Hematopoietic multipotent progenitor cell treated with erythropoietin and hydrocortisone succinate and interleukin-3 and kit ligand, for 6 days (in vitro differentiated cells): ENCODE data around the gene COQ9.
"Not testable (repeated sequence)": the region's sequence is repeated elsewhere in the genome, so short reads cannot be mapped to it uniquely, and the experiment has no call there.

Source experiments
- DNase-seq: peaks from one replicate; pipeline ENCODE4 v3.0.0-alpha.2; 2015

Gene COQ9

DNA sequence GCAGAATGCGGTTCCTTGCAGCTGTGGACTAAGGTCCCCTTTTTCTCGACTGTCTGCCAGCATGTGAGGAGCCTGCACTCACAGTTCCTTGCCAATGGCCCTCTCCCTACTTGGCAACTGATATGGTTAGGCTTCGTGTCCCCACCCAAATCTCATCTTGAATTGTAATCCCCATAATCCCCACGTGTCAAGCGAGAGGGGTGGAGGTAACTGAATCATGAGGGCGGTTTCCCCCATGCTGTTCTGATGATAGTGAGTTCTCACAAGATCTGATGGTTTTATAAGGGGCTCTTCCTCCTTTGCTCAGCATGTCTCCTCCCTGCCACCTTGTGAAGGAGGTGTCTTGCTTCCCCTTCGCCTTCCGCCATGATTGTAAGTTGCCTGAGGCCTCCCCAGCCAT, 20.0 kb upstream of the COQ9 start:
- DNase-seq: no peak

DNA sequence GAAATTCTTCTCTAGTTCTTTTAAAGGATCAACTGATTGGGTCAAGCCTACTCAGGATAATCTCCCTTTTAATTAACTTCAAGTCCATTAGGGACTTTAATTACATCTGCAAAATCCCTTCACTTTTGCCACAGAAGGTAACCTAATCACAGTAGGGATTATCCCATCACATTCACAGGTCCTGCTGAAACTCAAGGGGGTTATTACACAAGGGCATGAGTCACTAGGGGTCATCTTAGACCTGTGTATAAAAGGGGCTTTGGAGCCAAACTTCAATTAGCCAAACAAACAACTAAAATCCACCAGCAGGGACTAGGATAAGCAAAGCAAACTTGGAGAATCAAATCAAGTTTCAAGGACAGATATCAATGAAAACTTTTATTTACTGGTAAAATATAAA, 19.5 kb upstream of the COQ9 start:
- no peak for DNase-seq

DNA sequence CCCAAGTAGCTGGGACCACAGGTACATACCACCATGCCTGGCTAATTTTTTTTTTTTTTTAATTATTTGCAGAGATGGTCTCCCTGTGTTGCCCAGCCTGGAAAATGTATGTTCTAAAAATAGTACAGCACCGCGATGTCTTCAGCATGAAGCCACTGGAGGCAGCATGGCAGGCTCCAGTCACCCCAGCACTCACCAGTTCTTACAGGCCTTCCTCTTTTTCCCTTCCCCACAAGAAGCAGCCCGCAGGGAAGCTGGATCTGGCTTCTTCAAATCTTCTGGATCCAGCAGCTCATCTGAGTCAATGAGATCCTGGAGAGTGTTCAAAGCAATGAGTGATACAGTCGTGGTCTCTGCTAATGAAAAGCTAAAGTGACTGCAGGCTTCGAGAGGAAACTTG, 16.3 kb upstream of the COQ9 start:
- DNase-seq: no peak

DNA sequence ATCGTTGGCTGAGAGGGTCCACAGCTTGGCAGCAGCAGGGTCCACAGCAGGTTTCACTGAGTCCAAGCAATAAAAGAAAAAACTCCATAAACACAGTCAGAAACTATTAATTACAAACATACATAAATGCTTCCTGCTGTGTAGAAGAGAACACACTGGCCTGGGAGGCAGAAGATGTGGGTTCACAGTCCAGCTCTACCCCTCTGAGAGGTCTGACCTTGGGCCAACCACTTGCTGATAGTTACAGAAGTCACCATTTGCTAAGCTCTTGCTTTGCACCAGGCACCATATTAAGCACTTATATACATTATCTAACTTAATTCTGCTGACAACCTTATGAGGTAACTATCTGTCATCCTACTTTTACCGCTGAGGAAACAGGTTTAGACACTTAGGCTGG, 14.8 kb upstream of the COQ9 start:
- DNase-seq: no peak

DNA sequence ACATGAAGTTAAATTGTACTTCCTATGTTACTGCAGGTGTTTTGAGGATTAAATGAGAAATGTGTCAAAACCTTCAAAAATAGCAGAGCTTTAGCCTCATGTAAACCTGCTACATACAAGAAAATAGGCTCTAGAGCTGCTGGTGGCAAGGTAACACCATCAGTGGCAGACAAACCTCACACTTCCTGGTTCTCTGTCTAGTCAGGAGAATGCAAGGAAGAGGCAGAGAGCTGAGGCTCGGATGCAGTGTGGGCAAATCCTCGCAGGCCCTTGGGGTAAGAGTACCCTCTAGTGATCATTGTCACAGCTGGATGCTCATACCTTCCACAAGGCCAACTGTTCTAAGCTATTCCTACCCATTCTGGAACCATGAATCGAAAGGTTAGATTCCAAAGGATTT, 14.3 kb upstream of the COQ9 start:
- DNase-seq: no peak

DNA sequence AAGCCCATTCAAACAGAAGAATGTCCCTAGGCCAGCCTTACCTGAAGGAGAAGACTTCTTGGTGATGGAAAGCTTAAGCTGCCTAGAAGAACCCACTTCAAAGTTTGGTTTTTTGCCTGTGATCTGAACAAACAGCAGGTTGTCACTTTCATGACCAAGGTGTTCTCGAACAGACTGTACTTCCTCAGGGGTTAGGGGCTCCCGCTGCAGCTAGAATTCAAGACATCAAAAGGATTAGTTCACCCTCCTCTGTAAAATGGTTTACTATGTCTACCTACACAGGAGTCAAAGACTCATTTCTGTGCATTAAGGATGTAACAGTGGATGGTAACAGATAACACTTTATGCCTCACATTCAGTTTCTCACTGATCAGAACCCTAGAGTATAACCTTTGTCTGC, 13.3 kb upstream of the COQ9 start:
- DNase-seq: no peak

DNA sequence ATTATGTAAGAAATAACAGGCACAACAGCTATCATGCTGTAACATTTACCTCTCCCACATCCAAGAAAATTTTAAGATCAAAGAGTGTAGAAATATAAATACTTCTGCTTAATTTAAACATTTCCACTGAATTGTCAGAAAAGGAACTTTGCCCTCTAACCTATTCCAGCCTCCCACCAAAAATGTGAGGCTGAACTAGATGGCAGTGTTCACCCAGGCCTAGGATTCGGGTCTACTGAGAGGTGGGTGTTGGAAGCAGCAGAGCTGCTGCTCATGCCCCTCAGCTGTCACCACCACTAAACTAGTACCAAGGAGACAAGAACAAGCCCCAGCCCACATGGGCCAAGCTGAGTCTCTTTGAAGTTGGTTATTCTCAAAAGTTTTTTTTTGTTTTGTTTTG, 11.4 kb upstream of the COQ9 start:
- DNase-seq: no peak

DNA sequence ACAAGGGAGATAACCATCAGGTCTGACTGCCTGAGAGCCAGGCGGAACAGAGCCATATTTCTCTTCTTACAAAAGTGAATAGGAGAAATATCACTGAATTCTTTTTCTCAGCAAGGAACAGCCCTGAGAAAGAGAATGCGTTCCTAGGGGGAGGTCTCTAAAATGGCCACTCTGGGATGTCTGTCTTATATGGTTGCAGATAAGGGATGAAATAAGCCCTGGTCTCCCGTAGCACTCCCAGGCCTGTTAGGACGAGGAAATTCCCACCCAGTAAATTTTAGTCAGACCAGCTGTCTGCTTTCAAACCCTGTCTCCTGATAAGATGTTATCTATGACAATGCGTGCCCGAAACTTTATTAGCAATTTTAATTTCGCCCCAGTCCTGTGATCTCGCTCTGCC, 7.3 kb upstream of the COQ9 start:
- not testable (repeated sequence) for DNase-seq

DNA sequence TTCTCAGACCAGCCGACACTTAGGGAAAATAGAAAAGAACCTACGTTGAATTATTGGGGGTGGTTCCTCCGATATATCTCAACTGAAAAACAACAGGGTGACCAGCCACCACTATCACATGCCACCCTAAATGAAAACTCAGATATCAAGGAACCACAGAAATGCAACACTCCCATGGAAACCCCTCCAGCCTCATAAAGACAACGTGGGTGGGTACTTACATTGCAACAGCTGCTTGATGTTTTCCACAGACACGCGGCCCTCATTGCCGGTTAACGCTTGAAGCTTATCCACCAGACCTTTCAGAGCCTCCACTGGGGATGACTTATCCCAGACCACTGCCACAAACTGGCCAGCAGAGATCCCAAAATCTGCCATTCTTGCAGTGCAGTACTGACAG, 6.7 kb upstream of the COQ9 start:
- peak; percentile 31 for DNase-seq

DNA sequence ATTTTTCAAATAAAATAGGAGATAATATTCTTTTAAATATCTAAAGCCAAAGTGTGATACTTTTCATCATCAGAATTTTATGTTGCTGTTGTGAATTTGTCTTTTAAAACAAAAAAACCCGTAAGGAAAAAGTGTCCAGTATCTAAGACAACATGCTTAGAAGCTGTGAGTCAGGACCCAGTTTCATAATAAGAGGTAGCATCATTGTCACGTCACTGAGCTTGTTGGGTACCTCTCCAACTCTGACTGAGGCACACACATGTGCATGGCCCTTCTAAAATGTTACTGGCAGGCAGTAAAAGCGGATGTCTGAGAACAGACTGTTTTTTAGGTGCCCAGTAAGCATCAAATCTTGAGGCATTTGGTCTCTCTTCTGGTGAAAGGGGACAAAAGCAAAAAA, 2.6 kb upstream of the COQ9 start:
- no peak for DNase-seq

DNA sequence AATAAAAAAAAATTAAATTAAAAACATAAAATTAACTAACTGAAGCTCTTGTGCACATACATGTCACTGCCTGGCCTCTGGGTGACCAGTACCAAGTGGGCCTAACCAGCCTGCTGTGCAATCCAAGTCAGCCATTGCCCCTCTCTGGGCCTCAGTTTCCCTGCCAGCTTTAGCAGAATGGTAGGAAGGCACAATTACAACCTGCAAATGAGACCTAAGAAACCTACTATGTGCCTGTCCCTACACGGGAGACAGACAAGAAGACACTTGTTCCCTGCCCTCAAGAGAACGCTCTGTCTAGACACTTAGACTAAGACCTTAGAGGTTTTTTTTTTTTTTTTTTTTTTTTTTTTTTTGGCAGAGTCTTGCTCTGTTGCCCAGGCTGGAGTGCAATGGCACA, 1.8 kb upstream of the COQ9 start:
- DNase-seq: no peak

DNA sequence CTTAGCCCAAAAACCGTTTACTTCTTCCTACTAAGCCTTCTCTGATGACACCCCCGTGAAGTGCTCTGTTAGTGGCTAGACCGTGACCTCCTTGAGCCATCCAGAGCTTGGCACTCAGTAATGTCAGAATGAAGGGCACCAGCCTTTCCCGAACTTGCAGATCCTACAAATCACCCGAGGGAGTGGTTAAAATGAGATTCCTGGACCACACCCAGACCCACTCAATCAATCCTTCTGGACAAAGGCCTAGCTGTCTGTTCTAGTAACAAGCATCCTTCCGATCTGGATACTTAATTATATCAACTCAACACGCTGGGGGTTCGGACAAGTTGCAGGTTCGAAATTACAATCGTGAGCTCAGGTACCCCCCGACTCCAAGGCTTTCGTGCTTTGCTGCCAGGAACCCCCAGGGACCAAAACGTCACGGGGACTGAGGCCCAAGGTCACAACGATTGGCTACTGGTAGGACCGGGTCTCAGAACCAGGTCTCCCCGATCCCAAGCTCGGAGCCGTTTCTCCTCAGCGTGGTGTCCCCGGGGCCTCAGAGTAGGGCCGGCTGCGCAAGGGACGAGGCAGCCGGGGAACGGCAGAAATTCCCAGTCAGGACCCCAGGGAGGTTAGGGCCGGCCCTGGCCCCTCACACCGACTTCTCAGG, 621 bp upstream of the COQ9 start:
- DNase-seq: peak; percentile 70

DNA sequence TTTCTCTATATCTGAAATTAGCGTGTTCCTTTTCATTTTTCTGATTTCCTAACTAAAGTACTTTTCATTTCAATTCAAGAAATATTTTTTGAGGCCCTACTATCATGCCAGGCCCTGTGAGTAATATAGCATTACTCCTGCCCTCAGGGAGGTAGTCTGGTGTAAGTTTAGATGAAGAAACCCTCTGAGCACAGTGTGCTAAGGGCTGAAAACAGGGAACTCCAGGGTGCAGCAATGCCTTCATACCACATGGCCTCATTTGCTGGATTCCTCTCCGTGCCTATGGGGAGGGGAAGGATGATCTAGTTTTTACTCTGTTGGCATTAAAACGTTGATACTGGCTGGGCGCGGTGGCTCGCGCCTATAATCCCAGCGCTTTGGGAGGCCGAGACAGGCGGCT, 4.7 kb downstream of the COQ9 start:
- no peak for DNase-seq

DNA sequence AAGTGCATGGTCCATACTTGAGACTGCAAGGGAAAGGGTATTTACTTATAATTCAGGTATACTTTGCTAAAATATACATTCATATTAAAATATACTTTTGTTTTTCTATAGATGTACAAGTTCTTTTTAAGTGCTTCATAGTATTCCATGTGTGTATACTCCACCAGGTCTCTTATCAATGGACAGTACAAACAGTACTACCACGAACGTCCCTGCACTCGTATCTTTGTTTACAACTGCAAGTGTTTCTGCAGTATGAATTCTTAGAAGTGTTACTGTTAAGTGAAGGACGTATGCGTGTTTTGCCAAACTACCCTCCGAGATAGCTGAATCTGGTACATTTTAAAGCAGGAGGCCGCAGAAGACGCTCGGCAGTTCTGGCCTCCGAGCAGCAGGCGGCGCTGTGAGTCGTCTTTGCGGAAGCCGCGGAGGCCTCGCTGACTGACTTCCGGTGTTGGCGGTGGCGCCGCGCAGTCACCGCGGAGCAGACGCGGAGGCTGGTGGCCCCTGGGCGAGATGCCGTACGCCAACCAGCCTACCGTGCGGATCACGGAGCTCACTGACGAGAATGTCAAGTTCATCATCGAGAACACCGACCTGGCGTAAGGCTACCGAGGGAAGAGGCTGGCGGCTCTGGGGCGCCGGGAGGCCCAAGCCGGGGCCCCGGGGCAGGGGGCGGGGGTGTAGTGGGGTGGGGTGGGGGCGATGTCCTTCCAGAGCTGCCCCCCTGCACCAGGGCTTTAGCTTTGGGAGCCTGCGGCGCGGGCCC, 15.1 kb downstream of the COQ9 start, which contains the start of gene POLR2C:
Gene POLR2C (plus strand): TSS at position 471 of the 769 bp plus-strand sequence. CDS start 46 bp downstream, at position 517.
- peak; percentile 93 for DNase-seq

DNA sequence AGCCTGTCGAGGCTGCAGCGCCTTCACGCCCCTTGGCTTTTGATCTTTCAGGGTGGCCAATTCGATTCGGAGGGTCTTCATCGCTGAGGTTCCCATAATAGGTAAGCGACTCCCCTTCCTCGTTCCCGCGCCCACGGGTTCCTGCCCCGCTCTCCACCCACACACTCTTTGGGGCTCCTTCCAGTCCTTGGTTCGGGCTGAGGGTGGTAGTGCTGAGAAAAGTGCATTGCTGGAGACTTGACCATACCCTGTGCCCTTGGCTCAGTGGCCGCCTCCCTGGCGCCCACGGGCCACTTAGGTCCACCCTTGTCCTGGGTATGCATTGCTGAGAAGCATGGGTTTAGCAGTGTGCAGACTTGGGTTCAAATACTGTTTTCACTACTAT, 15.7 kb downstream of the COQ9 start:
- peak; percentile 25 for DNase-seq

DNA sequence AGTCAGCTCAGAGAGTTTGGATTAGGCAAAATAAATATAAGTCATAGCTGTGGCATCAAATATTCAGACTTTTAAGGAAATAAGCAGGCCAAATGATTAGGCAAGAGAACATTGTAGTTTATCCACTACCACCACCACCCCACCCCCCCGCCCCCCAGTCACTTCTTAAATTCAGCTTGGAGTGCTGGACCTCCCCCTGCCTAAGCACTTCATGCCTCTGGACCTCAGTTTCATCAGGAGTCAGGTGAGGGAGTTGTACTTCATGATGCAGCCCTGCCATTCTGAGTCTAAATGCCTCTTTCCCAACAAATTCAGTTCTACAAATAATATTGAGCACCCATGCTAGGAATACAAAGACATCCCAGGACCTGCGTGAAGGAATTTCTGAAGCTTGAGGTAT, 17.2 kb downstream of the COQ9 start:
- no peak for DNase-seq

DNA sequence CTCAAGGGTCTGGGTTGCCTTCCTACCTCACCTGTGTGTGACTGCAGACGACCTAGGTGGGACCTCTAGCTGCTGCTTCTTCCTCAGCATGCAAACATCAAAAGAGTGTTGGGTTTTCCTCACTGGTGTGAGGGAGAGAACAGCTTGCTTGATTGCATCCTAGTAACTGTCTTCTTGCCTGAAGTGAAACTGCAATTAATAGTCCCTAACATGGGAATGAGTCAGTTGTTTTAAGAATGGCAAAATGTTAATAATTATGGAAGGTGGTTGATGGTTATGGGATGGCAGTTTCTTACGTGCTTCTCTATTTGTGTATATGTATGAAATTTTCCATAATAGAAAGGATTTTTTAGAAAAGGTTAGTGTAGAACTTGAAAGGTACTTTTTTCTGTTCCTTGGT, 21.1 kb downstream of the COQ9 start:
- no peak for DNase-seq

DNA sequence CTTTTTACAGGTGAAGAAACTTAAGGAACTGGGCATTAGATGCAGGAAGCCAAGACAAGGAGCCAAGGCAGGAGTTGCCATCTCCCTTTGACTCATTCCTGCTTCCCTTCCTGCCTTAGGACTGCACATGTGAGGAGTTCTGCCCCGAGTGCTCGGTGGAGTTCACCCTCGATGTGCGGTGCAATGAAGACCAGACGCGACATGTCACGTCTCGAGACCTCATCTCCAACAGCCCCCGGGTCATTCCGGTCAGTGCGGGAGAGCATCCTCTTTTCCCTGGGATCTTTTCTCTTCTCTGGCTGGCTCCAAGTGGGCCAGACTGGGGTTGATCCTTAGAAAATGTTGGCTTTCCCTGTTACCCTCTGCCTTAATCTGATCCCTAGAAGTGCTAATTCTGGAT, 21.8 kb downstream of the COQ9 start:
- no peak for DNase-seq

DNA sequence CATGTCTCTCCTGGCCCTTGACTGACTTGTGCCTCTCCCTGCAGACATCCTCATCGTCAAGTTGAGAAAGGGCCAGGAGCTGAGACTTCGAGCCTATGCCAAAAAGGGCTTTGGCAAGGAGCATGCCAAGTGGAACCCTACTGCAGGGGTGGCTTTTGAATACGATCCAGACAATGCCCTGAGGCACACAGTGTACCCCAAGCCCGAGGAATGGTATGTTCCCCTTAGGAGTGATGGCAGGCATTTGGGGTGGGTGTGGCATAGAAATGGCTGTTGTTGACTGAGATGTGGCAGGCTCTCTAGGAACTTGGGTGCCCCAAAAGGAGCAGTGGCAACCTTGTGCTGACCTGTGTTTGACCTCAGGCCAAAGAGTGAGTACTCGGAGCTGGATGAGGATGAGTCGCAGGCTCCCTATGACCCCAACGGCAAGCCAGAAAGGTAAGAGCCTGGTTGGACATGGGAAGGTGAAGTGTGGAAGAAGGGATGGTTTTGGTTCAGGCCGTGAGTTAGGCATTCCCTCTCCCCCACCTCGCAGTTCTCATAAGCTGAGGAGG, 22.7 kb downstream of the COQ9 start:
- no peak for DNase-seq

DNA sequence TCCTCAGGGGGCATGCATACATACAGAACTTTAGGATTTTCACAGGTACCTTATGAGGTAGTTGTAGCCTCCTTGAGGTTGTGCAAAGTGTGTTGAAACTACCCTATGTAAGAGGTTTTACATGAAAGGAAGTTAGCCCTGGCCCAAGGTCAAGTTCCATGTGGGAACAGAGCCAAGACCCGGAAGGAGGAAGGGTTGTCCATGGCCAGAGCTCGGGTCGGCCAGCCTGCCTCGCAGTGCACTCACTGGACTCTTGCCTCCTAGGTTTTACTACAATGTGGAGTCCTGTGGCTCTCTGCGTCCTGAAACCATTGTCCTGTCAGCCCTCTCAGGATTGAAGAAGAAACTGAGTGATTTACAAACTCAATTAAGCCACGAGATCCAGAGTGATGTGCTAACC, 23.4 kb downstream of the COQ9 start:
- no peak for DNase-seq

DNA sequence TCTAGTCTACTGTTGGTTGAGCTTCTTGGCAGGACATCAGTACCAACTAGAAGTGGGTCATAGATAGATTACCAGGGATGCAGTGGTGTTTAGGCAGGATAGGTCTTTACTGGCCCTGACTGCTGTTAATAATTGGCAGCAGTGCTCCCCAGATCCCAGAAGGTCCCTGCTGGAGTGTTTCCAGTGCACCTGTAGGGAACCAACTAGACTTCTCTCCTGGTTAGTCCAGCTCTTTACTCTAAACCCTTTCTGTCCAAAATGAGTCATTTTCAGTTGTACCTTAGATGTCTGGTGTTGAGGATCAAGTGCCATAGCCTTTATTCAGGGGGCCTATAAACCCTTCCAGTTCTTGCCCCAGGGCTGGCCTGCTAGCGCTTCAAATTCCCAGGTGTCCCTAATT, 23.9 kb downstream of the COQ9 start:
- no peak for DNase-seq

DNA sequence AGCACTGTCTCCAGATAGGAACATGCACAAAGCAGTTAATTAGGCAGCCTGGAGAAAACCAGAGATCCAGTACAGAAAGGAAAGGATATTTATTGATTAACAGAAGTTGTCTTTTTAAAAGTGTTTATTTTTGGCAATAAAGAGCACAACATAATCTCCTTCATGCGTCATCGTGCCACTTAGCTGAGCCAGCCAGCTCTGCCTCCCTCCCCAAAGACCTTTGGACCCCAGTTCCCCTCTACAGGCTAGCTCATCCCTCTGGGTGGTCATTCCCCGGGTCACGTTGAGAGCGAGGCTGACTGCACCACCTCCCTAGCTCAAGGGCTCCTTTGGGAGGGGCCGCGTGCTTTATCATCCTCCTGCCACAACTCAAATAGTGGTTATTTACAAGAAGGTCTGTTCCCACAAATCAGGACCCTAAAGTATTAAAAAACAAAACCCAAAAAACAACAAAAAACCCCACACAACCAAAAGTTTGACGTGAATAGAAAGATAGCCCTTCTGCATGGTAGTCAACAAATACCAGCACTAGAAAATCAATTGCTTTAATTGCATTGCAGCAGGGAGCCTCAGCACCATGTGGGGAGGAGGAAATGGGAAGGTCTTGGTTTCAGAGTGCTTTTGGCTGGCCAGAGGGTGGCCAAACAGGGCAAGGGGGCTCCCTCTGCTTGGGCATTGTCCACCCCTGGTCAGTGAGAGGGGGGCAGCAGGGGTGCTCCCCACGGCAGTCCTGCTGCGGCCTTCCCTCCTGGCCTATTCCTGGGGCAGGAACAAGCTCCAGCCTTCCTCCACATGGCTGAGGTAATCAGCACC, 24.8 kb downstream of the COQ9 start:
- DNase-seq: no peak

DNA sequence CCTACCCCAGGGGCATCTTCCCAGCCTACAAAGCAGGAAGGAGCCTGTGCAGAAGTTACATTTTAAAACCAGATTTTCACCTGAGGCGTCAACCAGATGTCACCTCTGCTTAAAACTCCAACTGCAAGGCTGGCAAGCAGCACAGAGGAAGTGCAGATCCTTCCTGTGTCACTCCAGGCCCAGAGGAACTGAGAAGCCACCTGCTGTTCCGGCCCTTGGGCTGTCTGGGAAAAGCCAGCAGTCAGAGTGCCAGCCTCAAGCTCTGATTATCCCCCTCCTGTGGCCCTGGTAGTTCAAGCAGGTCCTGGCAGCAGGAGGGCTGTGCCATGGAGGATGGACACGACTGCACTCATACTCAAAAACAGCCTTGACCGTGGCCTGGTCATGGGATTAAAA, 25.4 kb downstream of the COQ9 start:
- no peak for DNase-seq
